Activated CD8-positive, alpha-beta T cell treated with anti-CD3 and anti-CD28 coated beads for 36 hours (primary cell): Measurements from ENCODE around the gene NEO1. TPM values are rescaled to one million over a fixed set of nuclear protein-coding genes. Genes with fewer than 3 reads are reported as not detected.

Source experiments
- ATAC-seq: fragments of 200-7000 bp; cut with Tn5 transposase; one replicate; pipeline ENCODE4 v1.10.0; 2021; ENCODE audit warnings: mild to moderate bottlenecking, moderate library complexity
- CTCF ChIA-PET: fragments of 350-600 bp; sonication (Branson Sonifier 250); formaldehyde crosslinking; loops from one replicate; lab custom pipeline; 2021; ENCODE audit warnings: antibody characterized with exemption; lab: Charles Lee
- POLR2A ChIA-PET: fragments of 350-600 bp; sonication (Branson Sonifier 250); formaldehyde crosslinking; loops from one replicate; lab custom pipeline; 2021; ENCODE audit warnings: antibody characterized with exemption; lab: Charles Lee
- DNase-seq: peaks from one replicate; pipeline ENCODE4 v3.0.0-alpha.2; 2020
- H3K27ac Mint-ChIP-seq: one replicate; pipeline ENCODE4 v1.8.0; 2021; ENCODE audit warnings: mild to moderate bottlenecking, mixed read lengths
- H3K27me3 Mint-ChIP-seq: one replicate; pipeline ENCODE4 v1.8.0; 2021; ENCODE audit warnings: mixed read lengths
- H3K36me3 Mint-ChIP-seq: one replicate; pipeline ENCODE4 v1.8.0; 2021; ENCODE audit warnings: low read depth, mixed read lengths
- H3K4me1 Mint-ChIP-seq: one replicate; pipeline ENCODE4 v1.8.0; 2021; ENCODE audit warnings: low read depth, mixed read lengths
- H3K4me3 Mint-ChIP-seq: one replicate; pipeline ENCODE4 v1.8.0; 2021; ENCODE audit warnings: mild to moderate bottlenecking, moderate library complexity, mixed read lengths
- H3K9me3 Mint-ChIP-seq: one replicate; pipeline ENCODE4 v1.8.0; 2021; ENCODE audit warnings: mixed read lengths
- intact Hi-C: fragments of 100-400 bp; cut with micrococcal nuclease; formaldehyde crosslinking; loops from one replicate; pipeline ENCODE4 v1.10.0; 2022
- total RNA-seq, 2 experiments: library from RNA; stranded (reverse); gene quantifications; one replicate each; pipeline ENCODE4 v1.2.3, GENCODE V29; 2021
- TF ChIP-seq, protein P1 (sequence below): fragments of 200-600 bp; IDR thresholded peaks from one replicate; pipeline ENCODE4 v1.8.0; 2022; ENCODE audit warnings: antibody characterized with exemption, mild to moderate bottlenecking

The NEO1 gene
- total RNA-seq, 2 experiments from 2014 or later: 2.8 to 3.1 TPM

DNA sequence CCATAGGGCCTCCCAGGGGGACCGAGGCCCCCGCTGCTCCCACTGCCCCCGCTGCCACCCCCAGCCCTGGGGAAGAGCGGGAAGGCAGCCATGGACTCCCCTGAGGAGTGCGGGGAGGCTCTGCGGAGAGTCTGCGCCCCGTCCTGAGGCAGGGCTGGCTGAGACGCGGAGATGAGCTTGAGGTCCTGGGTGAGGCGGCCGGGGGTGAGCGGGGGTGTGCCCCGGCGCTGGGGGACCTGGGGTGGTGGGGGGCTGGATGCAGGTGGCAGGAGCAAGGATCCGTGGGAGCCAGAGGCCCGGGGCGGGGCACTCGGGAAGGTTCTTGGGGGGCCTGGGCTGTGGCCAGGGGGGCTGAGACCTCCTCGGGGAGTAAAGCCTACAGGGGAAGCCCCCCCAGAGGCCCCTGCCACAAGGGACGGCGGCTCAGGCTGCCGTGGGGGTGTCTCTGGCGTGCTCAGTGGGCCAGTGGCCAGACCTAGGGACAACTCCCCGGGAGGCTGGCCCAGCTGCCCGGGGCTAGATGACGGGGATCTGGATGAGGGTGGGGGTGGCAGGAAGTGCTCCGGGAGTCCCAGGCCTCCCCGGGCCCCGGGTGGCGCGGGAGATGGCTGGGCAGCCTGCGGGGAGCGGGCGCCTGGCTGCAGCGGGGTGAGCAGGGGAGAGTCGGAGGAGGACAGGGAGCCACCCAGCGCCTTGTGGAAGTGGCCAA, 270.6 kb downstream of the NEO1 start:
- TF ChIP-seq, protein P1, sequence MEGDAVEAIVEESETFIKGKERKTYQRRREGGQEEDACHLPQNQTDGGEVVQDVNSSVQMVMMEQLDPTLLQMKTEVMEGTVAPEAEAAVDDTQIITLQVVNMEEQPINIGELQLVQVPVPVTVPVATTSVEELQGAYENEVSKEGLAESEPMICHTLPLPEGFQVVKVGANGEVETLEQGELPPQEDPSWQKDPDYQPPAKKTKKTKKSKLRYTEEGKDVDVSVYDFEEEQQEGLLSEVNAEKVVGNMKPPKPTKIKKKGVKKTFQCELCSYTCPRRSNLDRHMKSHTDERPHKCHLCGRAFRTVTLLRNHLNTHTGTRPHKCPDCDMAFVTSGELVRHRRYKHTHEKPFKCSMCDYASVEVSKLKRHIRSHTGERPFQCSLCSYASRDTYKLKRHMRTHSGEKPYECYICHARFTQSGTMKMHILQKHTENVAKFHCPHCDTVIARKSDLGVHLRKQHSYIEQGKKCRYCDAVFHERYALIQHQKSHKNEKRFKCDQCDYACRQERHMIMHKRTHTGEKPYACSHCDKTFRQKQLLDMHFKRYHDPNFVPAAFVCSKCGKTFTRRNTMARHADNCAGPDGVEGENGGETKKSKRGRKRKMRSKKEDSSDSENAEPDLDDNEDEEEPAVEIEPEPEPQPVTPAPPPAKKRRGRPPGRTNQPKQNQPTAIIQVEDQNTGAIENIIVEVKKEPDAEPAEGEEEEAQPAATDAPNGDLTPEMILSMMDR: no peak
- CTCF ChIA-PET: no interaction called here
- peaks cover 15% of the 10 kb centered on the region for H3K27me3 Mint-ChIP-seq
- no peak overlapping the region for H3K4me3 Mint-ChIP-seq
- no peaks in the 10 kb centered on the region for H3K9me3 Mint-ChIP-seq
- intact Hi-C loops: no loop called here
- no peak overlapping the region for H3K27ac Mint-ChIP-seq
- POLR2A ChIA-PET: no interaction called here
- no peak for ATAC-seq
- H3K36me3 Mint-ChIP-seq: no peaks in the 10 kb centered on the region
- DNase-seq: no peak
- H3K4me1 Mint-ChIP-seq: peaks cover 7% of the 10 kb centered on the region

DNA sequence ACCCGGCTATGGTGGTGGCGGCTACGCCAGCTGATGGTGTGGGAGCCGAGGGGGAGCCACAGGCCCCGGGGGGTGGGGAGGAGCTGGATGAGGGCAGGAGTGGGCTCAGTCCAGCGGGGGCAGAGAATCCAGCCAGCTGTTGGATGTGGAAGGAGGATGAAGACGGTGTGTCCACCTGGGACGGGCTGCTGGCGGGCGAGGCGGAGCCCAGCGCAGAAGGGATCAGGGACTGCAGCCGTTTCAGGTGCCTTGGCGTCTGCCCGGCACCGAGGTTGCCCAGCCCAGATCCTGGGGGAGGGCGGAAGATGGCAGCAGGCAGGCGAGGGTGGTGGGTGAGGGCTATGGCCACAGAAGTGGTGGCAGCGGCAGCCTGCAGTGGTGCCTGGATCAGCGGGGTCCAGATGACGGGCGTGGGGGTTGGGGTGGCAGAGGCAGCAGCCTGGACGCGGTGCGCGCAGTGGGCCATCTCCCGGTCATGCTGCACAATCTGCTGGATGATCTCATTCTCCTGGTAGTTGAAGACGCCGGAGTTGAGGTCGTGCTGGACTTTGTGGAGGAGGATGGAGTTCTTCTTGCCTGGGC, 271.2 kb downstream of the NEO1 start:
- intact Hi-C loops: no loop called here
- POLR2A ChIA-PET: no interaction called here
- Mint-ChIP-seq H3K9me3 (no peaks in the 10 kb centered on the region), H3K27ac (no peak overlapping the region), H3K27me3 (peaks cover 15% of the 10 kb centered on the region), H3K4me3 (no peak overlapping the region), H3K36me3 (no peaks in the 10 kb centered on the region), H3K4me1 (peaks cover 7% of the 10 kb centered on the region)
- DNase-seq: no peak
- TF ChIP-seq, protein P1: no peak
- ATAC-seq: no peak
- CTCF ChIA-PET: no interaction called here

DNA sequence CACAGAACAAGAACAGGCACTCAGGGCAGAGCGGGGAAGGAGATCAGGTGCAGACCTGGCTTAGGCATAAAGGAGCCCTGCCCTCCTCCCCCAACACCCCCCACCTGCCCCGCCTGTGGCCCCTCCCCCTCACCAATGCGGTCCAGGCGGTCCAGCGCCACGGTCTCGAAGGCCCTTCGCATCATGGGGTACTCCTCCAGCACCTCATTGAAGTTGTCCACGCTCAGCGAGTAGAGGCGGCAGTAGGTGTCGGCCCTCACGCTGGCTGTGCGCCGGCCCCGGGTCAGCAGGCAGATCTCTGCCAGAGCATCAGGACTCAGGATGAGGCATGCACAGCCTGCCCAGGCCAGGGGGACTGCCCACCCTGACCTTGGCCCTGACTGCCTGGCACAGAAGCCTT, 271.7 kb downstream of the NEO1 start:
- Mint-ChIP-seq H3K27ac (no peak overlapping the region), H3K4me1 (peaks cover 7% of the 10 kb centered on the region), H3K36me3 (no peaks in the 10 kb centered on the region), H3K27me3 (peaks cover 15% of the 10 kb centered on the region), H3K4me3 (no peak overlapping the region), H3K9me3 (no peaks in the 10 kb centered on the region)
- CTCF ChIA-PET: no interaction called here
- TF ChIP-seq, protein P1: no peak
- DNase-seq: no peak
- ATAC-seq: no peak
- intact Hi-C loops: no loop called here
- POLR2A ChIA-PET: no interaction called here

DNA sequence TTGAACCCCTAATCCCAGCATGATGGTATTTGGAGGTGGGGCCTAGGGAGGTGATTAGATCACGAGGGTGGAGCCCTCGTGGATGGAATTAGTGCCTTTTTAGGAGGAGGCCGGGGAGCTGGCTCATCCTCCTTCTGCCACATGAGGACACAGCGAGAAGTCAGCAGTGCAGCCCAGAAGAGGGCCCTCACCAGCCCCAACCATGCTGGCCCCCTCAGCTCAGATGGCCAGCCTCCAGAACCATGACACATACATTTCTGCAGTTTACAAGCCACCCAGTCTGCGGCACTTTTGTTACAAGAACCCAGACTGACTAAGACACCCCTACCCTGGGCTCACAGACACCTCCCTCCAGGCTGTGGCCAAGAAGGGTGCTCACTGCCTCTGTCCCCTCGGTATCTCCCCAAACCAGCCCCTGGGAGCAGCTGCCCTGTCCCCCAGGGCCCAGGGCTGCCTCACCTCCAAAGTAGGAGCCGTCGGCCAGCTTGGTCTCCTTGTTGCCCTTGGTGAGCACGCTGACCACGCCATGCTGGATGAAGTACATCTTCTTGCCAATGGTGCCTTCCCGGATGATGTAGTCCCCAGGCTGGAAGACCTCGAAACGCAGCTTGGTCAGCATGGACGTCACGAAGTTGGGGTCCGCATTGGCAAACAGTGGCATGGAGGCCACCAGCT, 272.4 kb downstream of the NEO1 start:
- H3K27ac Mint-ChIP-seq: no peak overlapping the region
- DNase-seq (no peak), ATAC-seq (no peak)
- TF ChIP-seq, protein P1: no peak
- peaks cover 11% of the 10 kb centered on the region for H3K27me3 Mint-ChIP-seq
- H3K9me3 Mint-ChIP-seq: no peaks in the 10 kb centered on the region
- no peak overlapping the region for H3K4me3 Mint-ChIP-seq
- no peaks in the 10 kb centered on the region for H3K36me3 Mint-ChIP-seq
- CTCF ChIA-PET: no interaction called here
- H3K4me1 Mint-ChIP-seq: peaks cover 4% of the 10 kb centered on the region
- intact Hi-C loops: no loop called here
- POLR2A ChIA-PET: no interaction called here
